Gastroesophageal sphincter (tissue), 3 donors: Measurements from ENCODE around the gene EIF3D.

Experiments used
- CTCF ChIP-seq, 4 experiments: fragments of 200-600 bp in 2 of 4; fragments of 450-650 bp in 2 of 4; sonication (generic) in 1 of 4; IDR thresholded peaks; one replicate each; pipeline ENCODE4 v1.5.1; 2017 to 2019; ENCODE audit warnings: antibody characterized with exemption in 4 of 4, mild to moderate bottlenecking in 2 of 4, moderate library complexity in 2 of 4
- EP300 ChIP-seq: sonication (generic); formaldehyde crosslinking; IDR thresholded peaks from one replicate; pipeline ENCODE4 v1.6.1; 2017; ENCODE audit warnings: antibody characterized with exemption, mild to moderate bottlenecking
- POLR2A ChIP-seq, 2 donors: fragments of 450-650 bp; IDR thresholded peaks; one replicate each; pipeline ENCODE4 v1.6.1; 2017; ENCODE audit warnings: antibody characterized with exemption in 2 of 2, mild to moderate bottlenecking in 2 of 2, moderate library complexity in 1 of 2

DNA sequence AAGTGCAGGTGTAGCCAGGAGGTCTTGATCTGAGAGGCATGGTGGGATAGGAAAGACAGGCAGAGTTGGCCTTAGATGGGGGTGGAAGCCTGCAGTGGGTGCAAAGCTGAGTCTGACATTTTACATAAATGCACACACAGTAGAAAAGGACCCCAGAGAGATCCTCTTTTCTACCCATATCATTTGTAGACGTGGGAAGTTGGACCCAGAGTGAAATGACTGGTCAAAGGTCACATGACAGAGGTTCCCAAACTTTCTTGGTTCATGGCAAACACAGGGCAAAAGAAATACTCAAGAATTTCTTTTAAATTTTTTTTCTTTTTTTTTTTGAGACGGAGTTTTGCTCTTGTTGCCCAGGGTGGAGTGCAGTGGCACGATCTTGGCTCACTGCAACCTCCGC, 16.0 kb downstream of the EIF3D start:
- TF ChIP-seq CTCF (IDR thresholded peaks at IDR 0.05) (no peak), POLR2A (IDR thresholded peaks at IDR 0.05) (no peak), EP300 (no peak)
